Smooth muscle cell (in vitro differentiated cells): Measurements from ENCODE around the gene VEGFD. TPM values are rescaled to one million over a fixed set of nuclear protein-coding genes. Genes with fewer than 3 reads are reported as not detected.

ENCODE experiments used
- DNase-seq: peaks from one replicate; lab custom pipeline; 2025; ENCODE audit not compliant: unreplicated experiment; lab: John Stamatoyannopoulos, UW
- H2AFZ ChIP-seq: fragments of 200-600 bp; sonication (generic); 2 replicates; pipeline ENCODE4 v1.6.0; 2016; ENCODE audit warnings: antibody characterized with exemption, low read depth, mild to moderate bottlenecking
- H3F3A ChIP-seq: fragments of 200-600 bp; sonication (generic); 2 replicates; pipeline ENCODE4 v1.6.0; 2017; ENCODE audit warnings: antibody characterized with exemption, low read depth
- H3K27ac ChIP-seq: fragments of 200-600 bp; sonication (generic); 2 replicates; pipeline ENCODE4 v1.5.1; 2016; ENCODE audit warnings: low read depth, mild to moderate bottlenecking
- H3K27me3 ChIP-seq: fragments of 200-600 bp; sonication (generic); 2 replicates; pipeline ENCODE4 v1.6.1; 2016; ENCODE audit warnings: low read depth, mild to moderate bottlenecking
- H3K36me3 ChIP-seq: fragments of 200-600 bp; sonication (generic); 2 replicates; pipeline ENCODE4 v1.5.1; 2016; ENCODE audit warnings: low read depth
- H3K4me1 ChIP-seq: fragments of 200-600 bp; sonication (generic); 2 replicates; pipeline ENCODE4 v1.5.1; 2016; ENCODE audit warnings: low read depth
- H3K4me2 ChIP-seq: fragments of 200-600 bp; sonication (generic); 2 replicates; pipeline ENCODE4 v1.6.0; 2016; ENCODE audit warnings: mild to moderate bottlenecking
- H3K4me3 ChIP-seq: fragments of 200-600 bp; sonication (generic); 2 replicates; pipeline ENCODE4 v1.5.1; 2016; ENCODE audit warnings: mild to moderate bottlenecking
- H3K79me2 ChIP-seq: fragments of 200-600 bp; sonication (generic); 2 replicates; pipeline ENCODE4 v1.6.0; 2016; ENCODE audit warnings: low read depth, mild to moderate bottlenecking
- H3K9ac ChIP-seq: fragments of 200-600 bp; sonication (generic); 2 replicates; pipeline ENCODE4 v1.6.0; 2016; ENCODE audit warnings: low read depth
- H3K9me3 ChIP-seq: fragments of 200-600 bp; sonication (generic); replicated peaks from 2 replicates; pipeline ENCODE4 v1.5.1; 2016; ENCODE audit warnings: low read depth
- H4K20me1 ChIP-seq: fragments of 200-600 bp; sonication (generic); 2 replicates; pipeline ENCODE4 v1.6.0; 2016; ENCODE audit warnings: low read depth
- WGBS: methylation state at CpG from one replicate; pipeline ENCODE4 v1.1.7; 2016; ENCODE audit warnings: low lambda C conversion rate; 5-methylcytosine and 5-hydroxymethylcytosine counted together
- polyA plus RNA-seq: library from polyadenylated mRNA; unstranded; fragments of >200 nt; fragmentation: Nextera tagmentation; extraction: Ambion mirVana; gene quantifications from 2 replicates; pipeline ENCODE4 v1.2.1, GENCODE V29; 2016
- total RNA-seq: library from RNA; depleted of rRNA; stranded (reverse); fragments of >200 nt; gene quantifications from 2 replicates; pipeline ENCODE4 v1.2.3, GENCODE V29; 2014
- TF ChIP-seq, protein P1 (sequence below): fragments of 200-600 bp; sonication (generic); IDR thresholded peaks from 2 replicates; pipeline ENCODE4 v1.5.1; 2017; ENCODE audit warnings: borderline replicate concordance, mild to moderate bottlenecking, antibody characterized with exemption; ENCODE audit not compliant: insufficient read depth, poor library complexity, severe bottlenecking

VEGFD gene
- total and polyA plus RNA-seq, 2 experiments from 2014 or later: 0.38 TPM; not detected in 1

DNA sequence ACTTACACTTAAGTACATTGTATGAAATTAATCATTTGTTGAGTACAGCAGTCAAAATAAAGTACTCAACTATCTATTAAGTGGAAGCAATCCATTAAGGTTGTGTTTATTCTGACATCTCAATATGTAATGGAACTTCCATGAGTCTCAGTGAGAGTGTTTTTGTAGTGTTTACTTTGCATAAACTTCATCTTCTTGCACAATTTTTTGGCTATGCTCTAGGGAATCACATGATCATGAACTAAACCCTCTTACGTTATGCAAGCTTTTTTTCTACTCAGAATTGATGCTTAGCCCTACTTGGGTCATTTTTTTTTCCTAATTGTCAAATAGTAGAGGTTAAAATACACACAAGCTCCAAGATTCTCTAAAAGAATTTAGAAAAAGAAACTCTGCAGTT lies 27.8 kb downstream of the VEGFD start:
- Histone ChIP-seq H3K36me3 (no peaks in the 10 kb centered on the region), H3K79me2 (no peaks in the 10 kb centered on the region), H2AFZ (no peak overlapping the region), H4K20me1 (no peaks in the 10 kb centered on the region), H3K4me3 (no peak overlapping the region), H3K9ac (no peak overlapping the region), H3K4me1 (no peaks in the 10 kb centered on the region), H3K27ac (no peak overlapping the region), H3K4me2 (no peak overlapping the region), H3K9me3 (no peaks in the 10 kb centered on the region), H3F3A (no peaks in the 10 kb centered on the region), H3K27me3 (no peaks in the 10 kb centered on the region)
- no peak for DNase-seq
- TF ChIP-seq, protein P1, sequence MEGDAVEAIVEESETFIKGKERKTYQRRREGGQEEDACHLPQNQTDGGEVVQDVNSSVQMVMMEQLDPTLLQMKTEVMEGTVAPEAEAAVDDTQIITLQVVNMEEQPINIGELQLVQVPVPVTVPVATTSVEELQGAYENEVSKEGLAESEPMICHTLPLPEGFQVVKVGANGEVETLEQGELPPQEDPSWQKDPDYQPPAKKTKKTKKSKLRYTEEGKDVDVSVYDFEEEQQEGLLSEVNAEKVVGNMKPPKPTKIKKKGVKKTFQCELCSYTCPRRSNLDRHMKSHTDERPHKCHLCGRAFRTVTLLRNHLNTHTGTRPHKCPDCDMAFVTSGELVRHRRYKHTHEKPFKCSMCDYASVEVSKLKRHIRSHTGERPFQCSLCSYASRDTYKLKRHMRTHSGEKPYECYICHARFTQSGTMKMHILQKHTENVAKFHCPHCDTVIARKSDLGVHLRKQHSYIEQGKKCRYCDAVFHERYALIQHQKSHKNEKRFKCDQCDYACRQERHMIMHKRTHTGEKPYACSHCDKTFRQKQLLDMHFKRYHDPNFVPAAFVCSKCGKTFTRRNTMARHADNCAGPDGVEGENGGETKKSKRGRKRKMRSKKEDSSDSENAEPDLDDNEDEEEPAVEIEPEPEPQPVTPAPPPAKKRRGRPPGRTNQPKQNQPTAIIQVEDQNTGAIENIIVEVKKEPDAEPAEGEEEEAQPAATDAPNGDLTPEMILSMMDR: no peak
- WGBS: 64% methylated on average over 1 of the region's 1 CpG

GRCh38 chrX:15350329-15350996 lies 33.8 kb downstream of the VEGFD start:
- no peaks in the 10 kb centered on the region for H3K36me3 ChIP-seq
- H4K20me1 ChIP-seq: no peaks in the 10 kb centered on the region
- H3K27me3 ChIP-seq: no peaks in the 10 kb centered on the region
- no peaks in the 10 kb centered on the region for H3K79me2 ChIP-seq
- peak overlapping the region; percentile 26 for H2AFZ ChIP-seq
- peaks cover 7% of the 10 kb centered on the region for H3K4me1 ChIP-seq
- WGBS: 57% methylated on average over 8 of the region's 8 CpGs
- H3K9ac ChIP-seq: no peak overlapping the region
- H3K27ac ChIP-seq: no peak overlapping the region
- TF ChIP-seq, protein P1: no peak
- no peak overlapping the region for H3K4me3 ChIP-seq
- peak overlapping the region; percentile 49 for H3K4me2 ChIP-seq
- DNase-seq: no peak
- no peaks in the 10 kb centered on the region for H3K9me3 ChIP-seq
- H3F3A ChIP-seq: no peaks in the 10 kb centered on the region

DNA sequence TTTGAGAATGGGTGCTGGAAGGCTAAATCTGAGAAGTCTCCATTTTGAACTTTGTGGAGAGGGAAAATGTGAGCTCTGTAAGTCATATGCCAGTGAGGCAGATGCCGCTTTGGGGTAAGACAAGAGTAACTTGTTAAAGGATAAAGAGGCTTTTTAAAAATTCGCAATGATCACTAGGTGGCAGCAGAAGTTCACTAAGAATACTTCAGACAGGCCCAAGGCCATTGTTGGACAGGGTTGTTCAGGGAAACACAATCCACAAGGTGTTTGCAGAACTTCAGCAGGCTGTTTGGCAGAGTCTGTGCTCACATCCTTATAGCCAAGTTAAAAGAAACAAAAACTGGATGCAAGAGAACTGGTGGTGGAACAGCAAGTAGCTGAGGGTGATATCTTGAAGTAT lies 35.2 kb downstream of the VEGFD start:
- H3K27ac ChIP-seq: no peak overlapping the region
- H3K4me3 ChIP-seq: no peak overlapping the region
- peaks cover 7% of the 10 kb centered on the region for H3K4me1 ChIP-seq
- H3K27me3 ChIP-seq: no peaks in the 10 kb centered on the region
- H3K9me3 ChIP-seq: no peaks in the 10 kb centered on the region
- no peak overlapping the region for H3K9ac ChIP-seq
- TF ChIP-seq, protein P1: peak; percentile 56
- no peak overlapping the region for H3K4me2 ChIP-seq
- H3K36me3 ChIP-seq: no peaks in the 10 kb centered on the region
- H2AFZ ChIP-seq: no peak overlapping the region
- H4K20me1 ChIP-seq: no peaks in the 10 kb centered on the region
- no peaks in the 10 kb centered on the region for H3K79me2 ChIP-seq
- 21% methylated on average over 2 of the region's 2 CpGs for WGBS
- H3F3A ChIP-seq: no peaks in the 10 kb centered on the region
- no peak for DNase-seq

DNA sequence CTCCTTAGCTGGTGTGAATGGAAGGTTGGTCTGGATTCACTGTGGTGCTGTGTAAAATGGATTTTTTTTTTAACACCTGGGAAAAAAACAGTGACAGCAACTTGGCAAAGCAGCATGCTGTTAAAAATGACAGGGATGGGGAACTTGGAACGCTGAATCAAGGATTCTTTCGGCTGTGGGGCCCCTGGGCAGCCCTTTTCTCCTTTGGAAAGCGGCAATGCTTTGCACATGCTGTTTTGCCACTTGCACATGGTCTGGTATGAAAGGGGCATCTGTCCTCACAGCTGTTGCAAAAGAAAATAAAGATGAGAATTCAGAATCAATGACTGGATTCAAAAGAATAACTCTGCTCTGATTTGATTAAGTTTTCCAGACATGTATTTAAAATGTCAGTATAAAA lies 38.2 kb downstream of the VEGFD start:
- no peak for DNase-seq
- H3K36me3 ChIP-seq: no peaks in the 10 kb centered on the region
- H3K4me2 ChIP-seq: no peak overlapping the region
- H3K4me1 ChIP-seq: peaks cover 7% of the 10 kb centered on the region
- no peak overlapping the region for H3K9ac ChIP-seq
- no peaks in the 10 kb centered on the region for H3K27me3 ChIP-seq
- H4K20me1 ChIP-seq: no peaks in the 10 kb centered on the region
- TF ChIP-seq, protein P1: no peak
- H3K79me2 ChIP-seq: no peaks in the 10 kb centered on the region
- H3K9me3 ChIP-seq: no peaks in the 10 kb centered on the region
- H3K4me3 ChIP-seq: no peak overlapping the region
- H2AFZ ChIP-seq: no peak overlapping the region
- H3F3A ChIP-seq: no peaks in the 10 kb centered on the region
- no peak overlapping the region for H3K27ac ChIP-seq
- 81% methylated on average over 3 of the region's 3 CpGs for WGBS
